ENCODE results near the gene E2F4.

Gene E2F4

GRCh38 chr16:67177743-67178699 lies 13.9 kb upstream of the E2F4 start:
- peak overlapping the region; percentile 20 for H3K4me3 ChIP-seq (ENCODE audit: control insufficient read depth, low read depth, low read length)
- peak; percentile 51 for DNase-seq (ENCODE audit: low read depth)
- no peak for TF ChIP-seq CTCF (conservative IDR thresholded peaks at IDR 0.05; ENCODE audit: control insufficient read depth, insufficient read depth, low read depth, low read length)

- DNase-seq (ENCODE audit: low read depth): no peak
- TF ChIP-seq CTCF (conservative IDR thresholded peaks at IDR 0.05; ENCODE audit: control insufficient read depth, insufficient read depth, low read depth, low read length): peak; percentile 13
- H3K4me3 ChIP-seq (ENCODE audit: control insufficient read depth, low read depth, low read length): no peak overlapping the region
These were observed 12.4 kb upstream of the E2F4 start for GRCh38 chr16:67179421-67180080.

GRCh38 chr16:67180166-67180565 lies 11.8 kb upstream of the E2F4 start:
- no peak for DNase-seq (ENCODE audit: low read depth)
- H3K4me3 ChIP-seq (ENCODE audit: control insufficient read depth, low read depth, low read length): no peak overlapping the region
- TF ChIP-seq CTCF (conservative IDR thresholded peaks at IDR 0.05; ENCODE audit: control insufficient read depth, insufficient read depth, low read depth, low read length): no peak

- H3K4me3 ChIP-seq (ENCODE audit: control insufficient read depth, low read depth, low read length): peak overlapping the region; percentile 23
- TF ChIP-seq CTCF (conservative IDR thresholded peaks at IDR 0.05; ENCODE audit: control insufficient read depth, insufficient read depth, low read depth, low read length): no peak
- DNase-seq (ENCODE audit: low read depth): peak; percentile 95
These were observed 10.6 kb upstream of the E2F4 start for GRCh38 chr16:67181346-67181745.

- TF ChIP-seq CTCF (conservative IDR thresholded peaks at IDR 0.05; ENCODE audit: control insufficient read depth, insufficient read depth, low read depth, low read length): no peak
- H3K4me3 ChIP-seq (ENCODE audit: control insufficient read depth, low read depth, low read length): peak overlapping the region; percentile 69
- no peak for DNase-seq (ENCODE audit: low read depth)
These were observed 9.7 kb upstream of the E2F4 start for GRCh38 chr16:67182288-67182687.

- no peak for DNase-seq (ENCODE audit: low read depth)
- H3K4me3 ChIP-seq (ENCODE audit: control insufficient read depth, low read depth, low read length): peak overlapping the region; percentile 69
- TF ChIP-seq CTCF (conservative IDR thresholded peaks at IDR 0.05; ENCODE audit: control insufficient read depth, insufficient read depth, low read depth, low read length): no peak
These were observed 8.7 kb upstream of the E2F4 start for GRCh38 chr16:67183284-67183626.

Measured in fibroblast of mammary gland (primary cell).